Measurements from ENCODE around the gene KCTD4.
A peak's percentile ranks its signal among the peaks of the same experiment; 100 is the strongest.
"Not testable (repeated sequence)": the region's sequence is repeated elsewhere in the genome, so short reads cannot be mapped to it uniquely, and the experiment has no call there.

KCTD4 gene

DNA sequence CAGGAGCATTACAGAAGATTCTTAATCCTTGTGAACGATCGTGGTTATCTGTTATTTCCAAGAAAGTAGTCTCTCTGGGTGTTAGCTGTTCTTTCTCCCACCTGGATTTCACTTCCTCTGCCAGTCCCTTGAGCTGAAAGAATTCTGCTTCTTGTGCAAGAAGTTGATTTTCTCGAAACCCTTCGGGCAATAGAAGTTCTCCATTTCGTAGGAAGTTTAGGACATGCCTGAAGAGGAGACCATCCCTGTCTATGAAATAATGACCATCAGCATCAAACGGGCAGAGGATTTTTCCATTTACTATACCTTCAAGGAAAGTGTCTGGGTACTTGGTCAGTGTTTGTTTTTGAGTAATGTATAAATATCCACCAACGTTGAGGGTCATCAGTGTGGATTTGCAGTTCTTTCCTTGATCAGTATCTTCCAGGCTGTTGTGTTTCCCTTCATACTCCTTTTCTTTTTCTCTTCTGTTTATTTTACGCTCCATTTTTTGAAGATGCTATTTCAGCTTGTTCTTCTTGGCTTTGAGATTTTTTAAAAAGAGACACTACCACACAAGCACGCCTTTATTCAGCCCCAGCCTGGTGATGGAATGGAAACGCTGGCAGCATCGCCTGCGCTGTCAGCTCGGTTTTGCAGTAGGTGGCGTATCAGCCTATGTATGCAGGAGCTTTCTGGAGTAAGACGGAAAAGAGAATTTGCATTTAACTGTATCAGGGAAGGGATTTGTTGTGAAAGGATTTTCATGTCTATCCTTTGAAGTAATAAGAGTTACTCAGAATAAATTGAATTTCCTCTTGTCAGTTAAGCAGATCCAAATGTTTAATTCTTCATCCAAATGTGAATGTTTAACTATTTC is 6.5 kb downstream of the KCTD4 start:
- peak; percentile 56 for DNase-seq (ENCODE audit: low read depth)
- no peak overlapping the region for H3K9ac ChIP-seq (ENCODE audit: low read length)
- no peak overlapping the region for H3K4me3 ChIP-seq (ENCODE audit: low read length)
- no peaks in the 10 kb centered on the region for H3K27me3 ChIP-seq (replicated peaks; ENCODE audit: control insufficient read depth, insufficient read depth, low read length)
- H3K9me3 ChIP-seq (ENCODE audit: control insufficient read depth, low read length): no peaks in the 10 kb centered on the region
- H3K36me3 ChIP-seq (ENCODE audit: control insufficient read depth, insufficient read depth, low read length, severe bottlenecking): no peaks in the 10 kb centered on the region
- peaks cover 17% of the 10 kb centered on the region for H3K4me1 ChIP-seq (ENCODE audit: control insufficient read depth, insufficient read depth, low read length)

- no peak overlapping the region for H3K9ac ChIP-seq (ENCODE audit: low read length)
- H3K4me3 ChIP-seq (ENCODE audit: low read length): no peak overlapping the region
- no peaks in the 10 kb centered on the region for H3K9me3 ChIP-seq (ENCODE audit: control insufficient read depth, low read length)
- H3K36me3 ChIP-seq (ENCODE audit: control insufficient read depth, insufficient read depth, low read length, severe bottlenecking): no peaks in the 10 kb centered on the region
- no peaks in the 10 kb centered on the region for H3K27me3 ChIP-seq (replicated peaks; ENCODE audit: control insufficient read depth, insufficient read depth, low read length)
- DNase-seq (ENCODE audit: low read depth): no peak
- peaks cover 16% of the 10 kb centered on the region for H3K4me1 ChIP-seq (ENCODE audit: control insufficient read depth, insufficient read depth, low read length)
These were observed 9.0 kb downstream of the KCTD4 start for GRCh38 chr13:45191874-45192273.

GRCh38 chr13:45189511-45189910 is 11.3 kb downstream of the KCTD4 start:
- H3K4me3 ChIP-seq (ENCODE audit: low read length); H3K4me1 ChIP-seq (ENCODE audit: control insufficient read depth, insufficient read depth, low read length); H3K27me3 ChIP-seq (replicated peaks; ENCODE audit: control insufficient read depth, insufficient read depth, low read length); H3K9me3 ChIP-seq (ENCODE audit: control insufficient read depth, low read length); H3K36me3 ChIP-seq (ENCODE audit: control insufficient read depth, insufficient read depth, low read length, severe bottlenecking); H3K9ac ChIP-seq (ENCODE audit: low read length): not testable (repeated sequence)
- peak; percentile 42 for DNase-seq (ENCODE audit: low read depth)

DNA sequence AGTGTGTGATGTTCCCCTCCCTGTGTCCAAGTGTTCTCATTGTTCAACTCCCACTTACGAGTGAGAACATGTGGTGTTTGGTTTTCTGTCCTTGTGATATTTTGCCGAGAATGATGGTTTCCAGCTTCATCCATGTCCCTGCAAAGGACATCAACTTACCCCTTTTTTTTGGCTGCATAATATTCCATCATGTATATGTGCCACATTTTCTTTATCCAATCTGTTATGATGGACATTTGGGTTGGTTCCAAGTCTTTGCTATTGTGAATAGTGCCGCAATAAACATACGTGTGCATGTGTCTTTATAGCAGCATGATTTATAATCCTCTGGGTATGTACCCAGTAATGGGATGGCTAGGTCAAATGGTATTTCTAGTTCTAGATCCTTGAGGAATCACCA is 11.8 kb downstream of the KCTD4 start:
- not testable (repeated sequence) for H3K9ac ChIP-seq (ENCODE audit: low read length); H3K4me3 ChIP-seq (ENCODE audit: low read length)

DNA sequence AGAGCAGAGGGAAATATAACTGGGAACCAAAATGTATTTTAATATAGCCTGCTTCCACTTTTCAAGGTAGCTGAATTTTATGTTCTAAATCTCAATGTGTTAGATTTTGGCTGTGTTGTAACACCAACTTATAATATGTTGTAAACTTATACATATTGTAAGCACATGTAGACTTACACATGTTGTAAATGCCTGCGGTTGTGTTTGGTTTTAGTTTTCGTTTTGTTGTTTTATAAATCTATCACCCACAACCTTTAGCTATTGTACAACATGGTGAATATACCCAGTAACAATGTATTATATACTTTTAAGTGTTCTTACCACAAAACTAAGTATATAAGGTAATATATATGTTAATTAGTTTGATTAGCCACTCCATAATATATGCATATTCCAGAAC is 15.6 kb downstream of the KCTD4 start:
- no peak overlapping the region for H3K9ac ChIP-seq (ENCODE audit: low read length)
- H3K27me3 ChIP-seq (replicated peaks; ENCODE audit: control insufficient read depth, insufficient read depth, low read length): no peaks in the 10 kb centered on the region
- H3K36me3 ChIP-seq (ENCODE audit: control insufficient read depth, insufficient read depth, low read length, severe bottlenecking): peaks cover 7% of the 10 kb centered on the region
- DNase-seq (ENCODE audit: low read depth): no peak
- no peak overlapping the region for H3K4me3 ChIP-seq (ENCODE audit: low read length)
- H3K4me1 ChIP-seq (ENCODE audit: control insufficient read depth, insufficient read depth, low read length): no peaks in the 10 kb centered on the region
- no peaks in the 10 kb centered on the region for H3K9me3 ChIP-seq (ENCODE audit: control insufficient read depth, low read length)

More for the DNA sequence above, 11.8 kb downstream of the KCTD4 start:
- not testable (repeated sequence) for H3K4me1 ChIP-seq (ENCODE audit: control insufficient read depth, insufficient read depth, low read length); H3K36me3 ChIP-seq (ENCODE audit: control insufficient read depth, insufficient read depth, low read length, severe bottlenecking); H3K9me3 ChIP-seq (ENCODE audit: control insufficient read depth, low read length); H3K27me3 ChIP-seq (replicated peaks; ENCODE audit: control insufficient read depth, insufficient read depth, low read length); DNase-seq (ENCODE audit: low read depth)

- no peak for DNase-seq (ENCODE audit: low read depth)
- no peaks in the 10 kb centered on the region for H3K4me1 ChIP-seq (ENCODE audit: control insufficient read depth, insufficient read depth, low read length)
- H3K9ac ChIP-seq (ENCODE audit: low read length): no peak overlapping the region
- H3K27me3 ChIP-seq (replicated peaks; ENCODE audit: control insufficient read depth, insufficient read depth, low read length): no peaks in the 10 kb centered on the region
- H3K36me3 ChIP-seq (ENCODE audit: control insufficient read depth, insufficient read depth, low read length, severe bottlenecking): peaks cover 7% of the 10 kb centered on the region
- no peaks in the 10 kb centered on the region for H3K9me3 ChIP-seq (ENCODE audit: control insufficient read depth, low read length)
- no peak overlapping the region for H3K4me3 ChIP-seq (ENCODE audit: low read length)
These were observed 16.2 kb downstream of the KCTD4 start for GRCh38 chr13:45184693-45185092.

DNA sequence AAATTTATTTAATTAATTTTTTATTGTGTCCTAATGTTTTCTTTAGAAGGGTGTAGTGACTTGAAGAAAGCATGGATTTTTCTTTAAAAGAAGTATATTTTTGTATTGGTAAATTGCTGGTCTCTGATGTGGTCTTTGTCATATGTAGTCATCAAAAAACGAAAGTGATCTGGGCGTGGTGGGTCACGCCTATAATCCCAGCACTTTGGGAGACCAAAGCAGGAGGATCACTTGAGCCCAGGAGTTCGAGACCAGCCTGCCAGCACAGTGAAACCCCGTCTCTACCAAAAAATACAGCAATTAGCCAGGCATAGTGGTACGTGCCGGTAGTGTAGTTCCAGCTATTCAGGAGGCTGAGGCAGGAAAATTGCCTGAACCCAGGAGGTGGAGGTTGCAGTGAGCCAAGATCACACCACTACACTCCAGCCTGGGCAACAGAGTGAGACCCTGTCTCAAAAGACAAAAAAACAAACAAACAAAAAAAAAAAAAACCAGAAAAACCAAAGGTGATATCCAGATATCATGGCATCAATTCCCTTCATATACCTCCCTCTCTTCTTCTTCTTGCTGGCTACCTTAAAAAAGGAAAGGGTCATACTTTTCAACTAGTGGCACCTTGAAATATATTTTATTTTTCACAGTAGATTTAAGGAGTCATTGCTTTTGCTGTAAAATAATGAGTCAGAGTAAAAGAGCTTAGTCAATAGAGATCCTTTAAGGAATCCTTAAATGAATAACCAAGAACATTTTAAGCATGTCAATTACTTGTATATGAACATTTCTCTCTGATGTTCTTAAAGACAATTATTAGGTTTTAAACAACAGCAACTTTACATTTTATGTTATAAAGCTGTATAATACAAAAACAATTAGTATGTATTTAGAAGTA is 19.9 kb downstream of the KCTD4 start:
- H3K4me3 ChIP-seq (ENCODE audit: low read length): no peak overlapping the region
- peaks cover 5% of the 10 kb centered on the region for H3K4me1 ChIP-seq (ENCODE audit: control insufficient read depth, insufficient read depth, low read length)
- H3K9ac ChIP-seq (ENCODE audit: low read length): no peak overlapping the region
- DNase-seq (ENCODE audit: low read depth): no peak
- no peaks in the 10 kb centered on the region for H3K27me3 ChIP-seq (replicated peaks; ENCODE audit: control insufficient read depth, insufficient read depth, low read length)
- H3K9me3 ChIP-seq (ENCODE audit: control insufficient read depth, low read length): no peaks in the 10 kb centered on the region
- H3K36me3 ChIP-seq (ENCODE audit: control insufficient read depth, insufficient read depth, low read length, severe bottlenecking): peaks cover 7% of the 10 kb centered on the region

GRCh38 chr13:45180303-45180702 is 20.5 kb downstream of the KCTD4 start:
- peaks cover 7% of the 10 kb centered on the region for H3K36me3 ChIP-seq (ENCODE audit: control insufficient read depth, insufficient read depth, low read length, severe bottlenecking)
- H3K4me3 ChIP-seq (ENCODE audit: low read length): no peak overlapping the region
- no peaks in the 10 kb centered on the region for H3K27me3 ChIP-seq (replicated peaks; ENCODE audit: control insufficient read depth, insufficient read depth, low read length)
- H3K9me3 ChIP-seq (ENCODE audit: control insufficient read depth, low read length): no peaks in the 10 kb centered on the region
- DNase-seq (ENCODE audit: low read depth): no peak
- H3K4me1 ChIP-seq (ENCODE audit: control insufficient read depth, insufficient read depth, low read length): peaks cover 5% of the 10 kb centered on the region
- no peak overlapping the region for H3K9ac ChIP-seq (ENCODE audit: low read length)

GRCh38 chr13:45179428-45179827 is 21.4 kb downstream of the KCTD4 start:
- Histone ChIP-seq H3K9me3 (ENCODE audit: control insufficient read depth, low read length) (no peaks in the 10 kb centered on the region), H3K9ac (ENCODE audit: low read length) (no peak overlapping the region), H3K4me1 (ENCODE audit: control insufficient read depth, insufficient read depth, low read length) (peaks cover 5% of the 10 kb centered on the region), H3K27me3 (replicated peaks; ENCODE audit: control insufficient read depth, insufficient read depth, low read length) (no peaks in the 10 kb centered on the region), H3K4me3 (ENCODE audit: low read length) (no peak overlapping the region), H3K36me3 (ENCODE audit: control insufficient read depth, insufficient read depth, low read length, severe bottlenecking) (peaks cover 7% of the 10 kb centered on the region)
- no peak for DNase-seq (ENCODE audit: low read depth)

DNA sequence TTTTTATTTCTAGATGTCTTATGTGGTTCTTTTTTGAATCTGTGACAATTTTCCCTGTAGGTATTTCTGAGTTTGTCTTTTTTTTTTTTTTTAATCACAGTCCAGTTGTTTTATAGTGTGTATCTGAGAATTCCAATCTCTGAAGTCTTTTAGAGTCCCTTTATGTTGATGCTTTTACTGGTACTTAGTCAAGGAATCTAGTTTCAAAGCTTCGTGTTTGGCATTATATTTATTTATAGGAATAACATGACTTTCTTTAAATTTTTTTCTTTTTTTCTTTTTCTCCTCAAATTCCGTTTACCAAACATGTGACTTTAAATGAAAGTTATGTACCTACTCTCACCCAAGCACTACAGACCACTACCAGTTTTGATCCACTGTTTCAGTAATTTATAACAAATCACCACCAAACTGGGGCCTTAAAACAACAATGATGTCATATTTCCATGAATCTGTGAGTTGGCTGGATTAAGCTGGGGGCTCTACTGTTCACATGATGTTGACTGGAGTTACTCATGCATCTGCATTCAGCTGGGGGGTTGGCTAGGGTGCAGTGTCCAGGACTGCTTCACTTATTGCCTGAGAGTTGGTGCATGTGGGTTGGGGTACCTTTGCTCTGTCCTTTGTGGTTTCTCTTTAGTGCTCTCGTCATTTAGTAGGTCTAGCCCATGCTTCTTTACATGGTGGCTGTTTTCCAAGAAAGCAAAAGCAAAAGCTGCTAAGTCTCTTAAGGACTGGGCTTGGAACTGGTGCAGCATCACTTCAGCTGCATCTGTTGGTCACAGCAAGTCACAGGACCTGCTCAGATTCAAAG is 22.3 kb downstream of the KCTD4 start:
- Histone ChIP-seq H3K36me3 (ENCODE audit: control insufficient read depth, insufficient read depth, low read length, severe bottlenecking) (peaks cover 5% of the 10 kb centered on the region), H3K4me1 (ENCODE audit: control insufficient read depth, insufficient read depth, low read length) (peaks cover 5% of the 10 kb centered on the region), H3K27me3 (replicated peaks; ENCODE audit: control insufficient read depth, insufficient read depth, low read length) (no peaks in the 10 kb centered on the region), H3K9ac (ENCODE audit: low read length) (no peak overlapping the region), H3K4me3 (ENCODE audit: low read length) (no peak overlapping the region), H3K9me3 (ENCODE audit: control insufficient read depth, low read length) (no peaks in the 10 kb centered on the region)
- peak; percentile 52 for DNase-seq (ENCODE audit: low read depth)

- Histone ChIP-seq H3K9me3 (ENCODE audit: control insufficient read depth, low read length) (no peaks in the 10 kb centered on the region), H3K9ac (ENCODE audit: low read length) (no peak overlapping the region), H3K36me3 (ENCODE audit: control insufficient read depth, insufficient read depth, low read length, severe bottlenecking) (no peaks in the 10 kb centered on the region), H3K4me3 (ENCODE audit: low read length) (no peak overlapping the region), H3K4me1 (ENCODE audit: control insufficient read depth, insufficient read depth, low read length) (peaks cover 5% of the 10 kb centered on the region), H3K27me3 (replicated peaks; ENCODE audit: control insufficient read depth, insufficient read depth, low read length) (no peaks in the 10 kb centered on the region)
- no peak for DNase-seq (ENCODE audit: low read depth)
These were observed 26.4 kb downstream of the KCTD4 start for GRCh38 chr13:45174478-45174877.
